ENCODE data around the gene SMIM23. TPM values are rescaled to one million over a fixed set of nuclear protein-coding genes. Genes with fewer than 3 reads are reported as not detected.
"Not testable (repeated sequence)": the region's sequence is repeated elsewhere in the genome, so short reads cannot be mapped to it uniquely, and the experiment has no call there.

The SMIM23 gene
- total RNA-seq, 4 donors from 2014 or later: not detected

DNA sequence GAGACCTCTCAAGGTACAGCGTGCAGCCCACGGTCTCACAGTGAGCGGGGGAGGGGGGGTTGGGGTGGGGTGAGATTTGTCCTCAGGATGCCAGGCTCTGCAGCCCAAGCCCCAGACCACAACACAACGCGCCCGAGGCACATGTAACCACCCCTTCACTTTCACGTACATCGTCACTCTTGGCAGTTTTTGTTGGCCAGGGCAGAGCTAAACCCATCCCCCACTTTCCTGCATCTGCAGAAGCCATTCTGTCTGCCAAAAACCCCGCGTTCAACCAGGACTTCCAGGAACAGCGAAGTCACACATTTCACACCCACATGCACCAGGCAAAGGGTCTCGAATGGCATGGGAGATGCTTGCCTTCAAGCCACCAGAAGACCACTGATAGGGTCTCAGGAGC lies 9.4 kb upstream of the SMIM23 start:
- intact Hi-C loops (cut with DNase I): no loop called here
- Histone ChIP-seq H3K36me3 (no peaks in the 10 kb centered on the region), H3K9me3 (peaks cover 0 to 6% (median 2%) of the 10 kb centered on the region in 4 donors), H3K4me1 (peaks cover 0 to 16% (median 4%) of the 10 kb centered on the region in 4 donors), H3K27ac (replicated peaks in 1 of 4) (no peak overlapping the region), H3K27me3 (peaks cover 0 to 45% (median 0%) of the 10 kb centered on the region in 4 donors), H3K4me3 (no peak overlapping the region)
- DNase-seq (ENCODE audit: extremely low spot score): peak; percentile 55
- 67% methylated on average over 12 of the region's 12 CpGs for WGBS
- TF ChIP-seq, protein P1, sequence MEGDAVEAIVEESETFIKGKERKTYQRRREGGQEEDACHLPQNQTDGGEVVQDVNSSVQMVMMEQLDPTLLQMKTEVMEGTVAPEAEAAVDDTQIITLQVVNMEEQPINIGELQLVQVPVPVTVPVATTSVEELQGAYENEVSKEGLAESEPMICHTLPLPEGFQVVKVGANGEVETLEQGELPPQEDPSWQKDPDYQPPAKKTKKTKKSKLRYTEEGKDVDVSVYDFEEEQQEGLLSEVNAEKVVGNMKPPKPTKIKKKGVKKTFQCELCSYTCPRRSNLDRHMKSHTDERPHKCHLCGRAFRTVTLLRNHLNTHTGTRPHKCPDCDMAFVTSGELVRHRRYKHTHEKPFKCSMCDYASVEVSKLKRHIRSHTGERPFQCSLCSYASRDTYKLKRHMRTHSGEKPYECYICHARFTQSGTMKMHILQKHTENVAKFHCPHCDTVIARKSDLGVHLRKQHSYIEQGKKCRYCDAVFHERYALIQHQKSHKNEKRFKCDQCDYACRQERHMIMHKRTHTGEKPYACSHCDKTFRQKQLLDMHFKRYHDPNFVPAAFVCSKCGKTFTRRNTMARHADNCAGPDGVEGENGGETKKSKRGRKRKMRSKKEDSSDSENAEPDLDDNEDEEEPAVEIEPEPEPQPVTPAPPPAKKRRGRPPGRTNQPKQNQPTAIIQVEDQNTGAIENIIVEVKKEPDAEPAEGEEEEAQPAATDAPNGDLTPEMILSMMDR (IDR thresholded peaks at IDR 0.05): no peak
- no peak for TF ChIP-seq POLR2A (IDR thresholded peaks at IDR 0.05; ENCODE audit: low read depth)
- no peak for TF ChIP-seq POLR2AphosphoS5 (IDR thresholded peaks at IDR 0.05)
- no peak for TF ChIP-seq EP300 (IDR thresholded peaks at IDR 0.05)

DNA sequence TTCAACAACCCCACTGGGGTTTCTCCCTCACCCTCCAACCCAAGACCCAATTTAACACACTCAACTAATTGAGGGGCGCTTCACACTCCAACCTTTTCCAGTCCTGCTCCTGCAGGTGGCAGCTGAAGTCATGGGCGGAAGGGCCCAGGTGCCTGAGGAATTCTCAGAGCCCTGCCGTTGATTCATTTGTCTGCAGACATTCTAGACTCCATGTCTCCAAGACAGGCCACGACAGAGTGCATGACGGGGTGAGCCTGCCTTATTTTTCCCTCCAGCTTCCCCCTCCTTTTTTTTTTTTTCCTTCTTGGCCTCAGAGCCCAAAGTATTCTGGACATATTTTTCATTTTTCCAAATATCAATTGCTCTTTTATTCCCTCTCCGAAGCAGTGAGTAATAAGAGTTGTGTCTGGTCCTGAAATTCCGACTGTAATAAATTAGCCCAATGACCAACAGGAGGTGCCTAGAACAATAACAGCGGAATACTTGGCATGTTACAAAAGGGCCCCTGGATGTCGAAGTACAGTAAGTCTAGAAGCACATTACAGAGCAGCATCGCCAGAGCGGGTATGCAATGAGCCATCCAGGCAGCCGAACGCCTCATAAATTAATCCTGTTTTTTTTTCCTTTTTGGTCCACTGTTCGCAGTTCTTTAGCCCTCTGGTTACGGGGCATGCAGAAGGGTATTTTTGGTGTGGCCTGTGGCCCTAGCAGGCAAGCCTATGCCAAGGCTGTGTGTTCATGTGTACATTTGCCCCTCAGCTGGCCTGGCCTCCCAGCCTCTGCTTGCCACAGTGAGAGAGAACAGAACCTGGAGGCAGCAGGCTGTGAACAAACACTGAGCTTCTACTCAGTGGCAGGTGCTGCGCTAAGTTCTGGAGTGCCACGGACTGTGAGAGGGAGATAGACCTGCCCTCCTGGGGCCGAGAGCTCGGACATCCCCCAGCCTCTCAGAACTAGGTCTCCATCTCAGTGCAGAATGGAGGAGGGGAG lies 8.6 kb upstream of the SMIM23 start:
- Histone ChIP-seq H3K4me1 (peaks cover 0 to 16% (median 4%) of the 10 kb centered on the region in 4 donors), H3K4me3 (no peak overlapping the region), H3K27ac (replicated peaks in 1 of 4) (no peak overlapping the region), H3K9me3 (peaks cover 0 to 6% (median 2%) of the 10 kb centered on the region in 4 donors), H3K27me3 (peaks cover 0 to 54% (median 0%) of the 10 kb centered on the region in 4 donors), H3K36me3 (no peaks in the 10 kb centered on the region)
- DNase-seq (ENCODE audit: extremely low spot score): peak; percentile 85
- intact Hi-C loops (cut with DNase I): no loop called here
- TF ChIP-seq, protein P1 (IDR thresholded peaks at IDR 0.05): no peak
- 63% methylated on average over 19 of the region's 19 CpGs for WGBS

DNA sequence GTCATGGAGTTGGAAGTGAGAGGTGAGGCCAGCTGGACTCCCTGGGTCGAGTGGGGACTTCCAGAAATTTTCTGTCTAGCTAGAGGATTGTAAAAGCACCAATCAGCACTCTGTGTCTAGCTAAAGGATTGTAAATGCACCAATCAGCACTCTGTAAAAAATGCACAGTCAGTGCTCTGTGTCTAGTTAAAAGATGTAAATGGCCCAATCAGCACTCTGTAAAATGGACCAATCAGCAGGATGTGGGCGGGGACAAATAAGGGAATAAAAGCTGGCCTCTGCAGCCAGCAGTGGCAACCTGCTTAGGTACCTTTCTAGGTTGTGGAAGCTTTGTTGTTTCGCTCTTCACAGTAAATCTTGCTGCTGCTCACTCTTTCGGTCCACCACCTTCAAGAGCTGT lies 3.9 kb upstream of the SMIM23 start:
- H3K27me3 ChIP-seq: peaks cover 0 to 49% (median 0%) of the 10 kb centered on the region in 4 donors
- H3K4me3 ChIP-seq; H3K27ac ChIP-seq (replicated peaks in 1 of 4); intact Hi-C loops (cut with DNase I); H3K4me1 ChIP-seq; H3K36me3 ChIP-seq; DNase-seq (ENCODE audit: extremely low spot score); H3K9me3 ChIP-seq: not testable (repeated sequence)
- 71% methylated on average over 4 of the region's 4 CpGs for WGBS

DNA sequence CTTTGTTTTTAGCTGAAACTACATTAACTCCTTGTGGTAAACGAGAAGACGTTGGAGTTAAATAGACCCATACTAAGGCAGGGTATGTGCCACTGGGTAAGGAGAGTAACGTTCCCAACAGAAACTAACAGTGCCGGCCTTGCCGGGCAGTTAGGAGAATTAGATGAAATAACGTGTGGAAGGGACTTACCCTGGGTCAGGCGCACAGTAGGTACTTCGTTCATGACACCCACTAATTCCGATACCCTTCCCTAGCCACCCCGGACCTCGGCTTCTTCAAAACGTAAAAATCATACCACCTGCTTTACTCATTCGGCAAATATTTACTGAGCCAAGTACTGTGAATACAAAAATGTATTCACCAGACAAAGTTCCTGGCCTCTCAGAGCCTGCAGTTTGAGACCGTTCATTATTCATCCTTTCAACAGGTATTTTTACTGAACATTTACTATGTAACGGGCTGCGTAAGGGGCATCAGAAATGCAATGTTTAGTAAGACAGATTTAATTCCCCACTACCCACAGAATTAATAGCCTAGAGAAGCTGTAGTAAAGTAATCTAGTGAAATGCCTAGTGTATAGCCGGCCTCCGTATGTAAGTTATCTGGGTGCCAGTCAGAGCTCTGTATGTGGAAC lies 3.2 kb upstream of the SMIM23 start:
- no peaks in the 10 kb centered on the region for H3K36me3 ChIP-seq
- peaks cover 0 to 3% (median under 1%) of the 10 kb centered on the region in 4 donors for H3K4me1 ChIP-seq
- H3K27me3 ChIP-seq: peaks cover 0 to 47% (median 0%) of the 10 kb centered on the region in 4 donors
- TF ChIP-seq POLR2AphosphoS5 (IDR thresholded peaks at IDR 0.05) (no peak), EP300 (IDR thresholded peaks at IDR 0.05) (no peak), POLR2A (IDR thresholded peaks at IDR 0.05; ENCODE audit: low read depth) (no peak)
- TF ChIP-seq, protein P1 (IDR thresholded peaks at IDR 0.05): no peak
- no peak for DNase-seq (ENCODE audit: extremely low spot score)
- H3K4me3 ChIP-seq: no peak overlapping the region
- intact Hi-C loops (cut with DNase I): no loop called here
- H3K9me3 ChIP-seq: peaks cover 0 to 6% (median 2%) of the 10 kb centered on the region in 4 donors
- 91% methylated on average over 18 of the region's 18 CpGs for WGBS
- H3K27ac ChIP-seq (replicated peaks in 1 of 4): no peak overlapping the region

DNA sequence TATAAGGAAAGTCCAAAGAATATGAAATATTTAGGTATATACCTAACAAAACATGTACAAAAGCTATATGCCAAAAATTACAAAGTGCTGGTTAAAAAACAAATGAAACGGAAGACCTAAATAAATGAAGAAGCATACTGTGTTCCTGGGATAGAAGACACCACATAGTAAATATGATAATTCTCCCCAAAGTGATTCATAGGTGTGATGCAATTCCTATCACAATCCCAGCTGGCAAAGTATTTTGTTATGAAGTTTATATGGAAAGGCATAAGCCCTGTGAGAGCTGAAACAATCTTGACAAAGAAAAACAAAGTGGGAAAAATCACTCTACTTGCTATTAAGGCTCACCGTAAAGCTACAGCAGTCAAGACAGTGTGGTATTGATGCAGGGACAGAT lies 2.6 kb upstream of the SMIM23 start:
- WGBS: 80% methylated on average over 2 of the region's 2 CpGs
- Histone ChIP-seq H3K4me3 (no peak overlapping the region), H3K9me3 (peaks cover 0 to 6% (median 2%) of the 10 kb centered on the region in 4 donors)

More for the DNA sequence above, 2.6 kb upstream of the SMIM23 start:
- Histone ChIP-seq H3K4me1 (no peaks in the 10 kb centered on the region), H3K27ac (replicated peaks in 1 of 4) (no peak overlapping the region), H3K27me3 (peaks cover 0 to 41% (median 0%) of the 10 kb centered on the region in 4 donors), H3K36me3 (no peaks in the 10 kb centered on the region)
- TF ChIP-seq POLR2AphosphoS5 (IDR thresholded peaks at IDR 0.05): no peak
- TF ChIP-seq, protein P1 (IDR thresholded peaks at IDR 0.05): no peak
- DNase-seq (ENCODE audit: extremely low spot score): no peak
- intact Hi-C loops (cut with DNase I): no loop called here
